Right renal cortex interstitium (tissue), 3 donors: Measurements from ENCODE around the gene BACE1-AS. TPM values are rescaled to one million over a fixed set of nuclear protein-coding genes. Genes with fewer than 3 reads are reported as not detected.

Source experiments
- DNase-seq, 3 donors: peaks; one replicate each; pipeline ENCODE4 v3.0.0-alpha.2; 2013; ENCODE audit warnings: low read depth in 3 of 3, low spot score in 2 of 3
- polyA plus RNA-seq, 3 donors: library from polyadenylated mRNA; unstranded; fragments of 120-200 nt; gene quantifications; one replicate each; pipeline ENCODE4 v1.2.1, GENCODE V29; 2013; ENCODE audit not compliant: insufficient read length in 3 of 3

Gene BACE1-AS
- polyA plus RNA-seq, 3 donors: 17.3 to 17.6 (median 17.5) TPM

DNA sequence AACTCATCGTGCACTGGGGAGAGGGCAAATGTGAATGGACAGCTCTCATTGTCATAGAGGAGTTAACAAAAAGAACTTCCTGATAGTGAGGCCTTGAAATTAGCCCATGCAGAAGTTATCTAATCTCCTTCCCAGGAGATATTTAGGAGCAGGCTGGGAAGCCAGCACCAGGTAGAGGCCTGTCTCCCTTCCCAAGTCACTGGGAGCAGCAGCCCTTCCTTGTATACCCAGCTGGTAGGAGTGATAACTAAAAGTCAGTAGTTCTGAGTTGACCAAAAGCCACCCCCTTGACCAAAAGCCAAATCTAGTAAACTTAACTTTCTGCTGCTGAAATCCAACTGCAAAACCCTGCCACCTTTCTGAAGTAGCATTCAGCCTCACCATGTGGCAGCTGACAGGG is 1.4 kb upstream of the BACE1-AS start:
- no peak for DNase-seq

DNA sequence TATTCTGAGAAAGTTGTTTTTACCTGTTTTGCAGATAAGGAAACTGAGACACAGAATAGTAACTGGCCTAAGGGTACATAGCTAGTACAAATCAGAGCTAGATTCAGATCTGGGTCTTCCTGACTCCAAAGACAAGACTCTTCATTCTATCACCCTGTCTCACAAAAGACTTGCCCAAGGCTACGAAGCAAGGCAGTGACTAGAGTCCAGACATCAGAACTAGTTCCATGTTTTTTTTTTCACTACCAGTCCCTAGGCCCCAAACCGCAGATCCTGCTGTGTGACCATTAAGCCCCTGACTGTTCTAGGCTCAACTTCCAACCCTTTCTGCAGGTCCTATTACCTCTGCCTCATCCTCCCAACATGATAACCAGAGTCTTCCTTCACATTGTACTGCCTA is 1.5 kb downstream of the BACE1-AS start:
- DNase-seq: no peak

DNA sequence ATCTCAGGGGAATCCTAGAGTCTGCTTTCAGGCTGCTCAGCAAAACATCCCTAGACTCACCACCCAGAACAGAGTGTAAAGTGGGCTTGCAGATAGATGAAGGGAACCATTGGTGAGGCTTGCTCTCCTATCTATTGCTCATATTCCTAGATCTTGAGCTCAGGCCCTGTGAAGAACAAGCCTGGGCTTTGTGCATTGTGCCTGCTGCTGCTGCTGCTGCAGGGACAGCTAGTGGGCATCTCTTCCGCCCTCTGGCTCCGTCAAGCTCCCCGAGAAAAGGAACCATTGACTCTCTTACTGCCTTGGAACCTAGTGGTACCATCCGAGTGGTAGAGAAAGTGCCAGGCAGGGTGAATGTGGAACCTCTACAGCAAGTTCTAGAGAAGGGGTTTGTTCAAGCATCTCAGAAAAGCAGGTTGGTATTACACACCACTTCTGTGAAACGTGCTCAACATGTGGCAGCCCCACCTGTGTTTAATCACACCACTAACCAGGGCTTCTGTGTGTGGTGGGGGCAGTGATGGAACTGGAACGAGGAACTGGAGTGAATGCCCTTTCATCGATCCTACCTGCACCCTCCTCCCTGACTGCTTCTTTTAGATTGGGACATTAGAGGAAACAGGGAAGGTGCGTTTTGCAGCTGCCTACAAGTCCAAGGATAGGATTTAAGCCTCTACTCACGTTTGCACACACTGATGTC is 4.4 kb downstream of the BACE1-AS start:
- no peak for DNase-seq

DNA sequence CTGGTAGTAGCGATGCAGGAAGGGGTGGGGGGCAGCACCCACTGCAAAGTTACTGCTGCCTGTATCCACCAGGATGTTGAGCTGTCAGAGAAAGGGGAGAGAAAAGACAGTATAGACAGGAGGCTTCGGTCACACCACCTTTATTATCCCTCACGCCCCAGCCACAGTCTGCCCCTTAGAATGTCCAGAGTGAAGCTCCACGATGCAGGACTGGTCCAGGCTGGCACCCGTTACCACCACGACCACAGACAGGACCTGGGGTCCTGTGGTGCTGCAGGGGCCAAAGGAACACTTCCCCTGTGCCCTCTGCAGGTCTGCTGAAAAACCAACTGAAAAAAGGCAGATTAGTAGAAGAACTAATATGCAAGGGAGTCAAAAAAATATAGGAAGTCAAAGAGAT is 5.7 kb downstream of the BACE1-AS start:
- DNase-seq: no peak

DNA sequence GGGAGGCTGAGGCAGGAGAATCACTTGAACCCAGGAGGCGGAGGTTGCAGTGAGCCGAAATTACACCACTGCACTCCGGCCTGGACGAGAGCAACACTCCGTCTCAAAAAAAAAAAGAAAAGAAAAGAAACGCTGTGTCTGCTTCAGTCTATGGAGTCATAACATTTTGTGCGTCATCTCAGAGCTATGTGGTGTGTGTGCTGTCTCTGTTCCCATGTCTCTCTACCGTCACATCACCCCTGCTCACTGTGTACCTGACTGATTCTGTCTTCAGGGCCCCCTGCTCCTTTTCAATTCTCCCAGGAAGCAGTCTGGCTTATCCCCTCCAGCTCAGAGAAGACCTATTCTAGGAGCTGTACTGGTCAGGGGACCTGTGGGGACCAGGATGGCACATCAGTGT is 7.0 kb downstream of the BACE1-AS start:
- no peak for DNase-seq

DNA sequence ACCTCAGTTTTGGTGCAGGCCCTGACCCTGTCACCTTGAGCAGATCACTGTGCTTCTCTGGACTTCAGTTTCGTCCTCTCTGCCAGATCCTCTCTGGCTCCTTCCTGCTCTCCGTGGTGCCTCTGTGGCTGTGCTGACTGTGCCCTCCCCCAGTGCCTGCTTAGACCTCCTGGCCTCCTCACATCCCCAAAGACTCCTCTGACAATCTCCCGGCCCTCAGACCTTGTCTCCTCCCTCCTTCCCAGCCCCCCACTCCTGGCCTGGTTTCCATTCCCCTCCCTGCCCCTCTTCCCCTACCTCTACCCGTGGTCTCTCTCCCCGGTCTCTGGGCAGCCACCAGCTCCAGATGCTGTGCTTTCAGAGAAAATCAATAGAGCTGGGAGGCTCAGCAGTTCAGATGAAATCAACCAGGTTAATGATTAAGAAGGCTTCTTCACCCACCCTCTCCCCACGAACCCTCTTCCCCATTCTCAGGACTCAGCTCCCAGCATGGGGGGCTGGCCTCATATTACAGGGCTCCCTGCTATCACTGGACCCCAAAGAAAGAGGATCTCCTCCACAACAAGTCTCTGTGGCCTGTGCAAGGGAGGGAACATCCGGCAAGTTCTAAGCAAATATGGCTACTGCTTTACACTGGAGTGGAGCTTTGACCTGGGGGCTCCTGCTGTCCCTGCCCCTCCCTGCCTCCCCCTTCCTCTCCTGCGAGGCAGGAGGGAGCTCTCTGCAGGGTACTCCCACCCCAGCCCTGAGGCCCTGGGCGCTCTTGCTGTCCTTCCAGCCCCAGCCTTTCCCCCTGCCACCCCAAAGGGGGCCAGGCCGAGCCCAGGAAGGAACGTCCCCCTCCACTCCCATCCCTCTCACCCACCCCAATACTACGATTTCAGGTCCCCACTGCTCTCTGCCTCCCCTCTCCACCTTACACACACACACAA is 8.5 kb downstream of the BACE1-AS start:
- DNase-seq: no peak

DNA sequence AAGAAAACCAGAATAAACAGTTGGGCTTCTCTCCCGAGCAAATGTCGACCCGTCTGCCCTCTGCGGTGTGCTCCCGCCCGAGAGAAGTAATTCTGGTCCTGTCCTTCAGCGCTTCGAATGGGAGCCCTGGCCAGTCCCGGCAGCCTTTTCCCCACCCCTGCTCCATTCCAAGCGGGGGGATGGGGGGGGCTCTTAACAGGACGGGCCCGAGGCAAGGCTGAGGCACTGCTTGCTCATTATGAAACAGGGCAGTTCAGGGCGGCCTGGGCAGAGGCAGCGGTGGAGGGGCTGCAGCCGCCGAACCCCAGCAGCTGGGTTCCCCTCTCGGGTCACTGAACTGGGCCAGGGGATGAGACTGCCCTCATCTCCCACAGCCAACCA is 9.1 kb downstream of the BACE1-AS start:
- peak in 1 of 3 donors; percentile 68 for DNase-seq

DNA sequence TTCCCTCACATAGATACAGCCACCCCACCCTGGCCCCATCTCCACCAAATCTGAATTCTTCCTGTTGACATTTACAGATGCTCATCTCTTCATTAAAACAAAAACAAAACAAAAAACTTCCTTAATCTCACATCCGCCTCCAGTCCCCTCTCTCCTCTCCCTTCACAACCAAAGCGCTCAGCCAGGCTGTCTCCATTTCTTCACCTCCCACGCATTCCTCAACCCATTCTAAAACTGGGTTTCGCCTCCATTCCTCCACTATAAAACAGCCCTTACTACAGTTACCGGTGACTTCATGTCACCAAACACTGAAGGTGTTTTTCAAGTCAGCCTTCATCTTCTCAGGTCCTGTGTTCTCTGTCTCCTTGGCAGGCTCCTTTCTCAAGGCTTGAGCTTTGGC is 9.6 kb downstream of the BACE1-AS start:
- DNase-seq: peak in 2 of 3 donors; percentile 40 to 41

DNA sequence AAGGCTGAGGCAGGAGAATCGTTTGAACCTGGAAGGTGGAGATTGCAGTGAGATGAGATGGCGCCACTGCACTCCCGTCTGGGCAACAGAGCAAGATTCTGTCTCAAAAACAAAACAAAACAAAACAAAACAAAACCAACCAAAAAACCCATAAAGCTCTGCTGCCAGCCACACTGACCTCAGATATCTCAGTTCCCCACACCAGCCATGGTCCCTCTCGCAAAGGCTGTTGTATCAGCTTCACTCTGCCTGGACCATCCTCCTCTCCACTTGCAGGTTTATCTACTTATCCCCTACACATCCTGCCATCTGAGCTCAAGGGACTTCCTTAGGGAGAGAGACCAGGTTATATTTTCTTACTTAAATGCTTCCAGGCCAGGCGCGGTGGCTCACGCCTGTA is 11.1 kb downstream of the BACE1-AS start:
- no peak for DNase-seq

DNA sequence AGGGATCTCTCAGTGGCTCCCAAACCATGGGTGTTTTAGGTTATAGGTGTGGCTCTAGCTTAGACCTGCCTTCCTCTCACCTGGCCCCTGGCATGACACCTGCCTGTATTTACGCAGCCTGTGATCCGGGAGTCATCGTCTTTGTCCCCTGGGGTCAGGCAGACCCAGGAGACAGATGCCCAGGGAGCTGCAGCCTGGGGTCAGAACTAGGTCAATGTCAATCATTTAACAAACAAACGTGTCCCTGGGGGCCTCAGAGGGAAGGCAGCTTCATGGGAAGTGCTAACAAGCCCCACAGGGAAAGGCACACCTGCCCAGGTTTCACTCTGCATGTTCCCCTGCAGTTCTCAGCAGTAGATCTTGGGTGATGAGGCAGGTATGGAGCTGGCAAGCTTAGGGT is 12.0 kb downstream of the BACE1-AS start:
- no peak for DNase-seq

DNA sequence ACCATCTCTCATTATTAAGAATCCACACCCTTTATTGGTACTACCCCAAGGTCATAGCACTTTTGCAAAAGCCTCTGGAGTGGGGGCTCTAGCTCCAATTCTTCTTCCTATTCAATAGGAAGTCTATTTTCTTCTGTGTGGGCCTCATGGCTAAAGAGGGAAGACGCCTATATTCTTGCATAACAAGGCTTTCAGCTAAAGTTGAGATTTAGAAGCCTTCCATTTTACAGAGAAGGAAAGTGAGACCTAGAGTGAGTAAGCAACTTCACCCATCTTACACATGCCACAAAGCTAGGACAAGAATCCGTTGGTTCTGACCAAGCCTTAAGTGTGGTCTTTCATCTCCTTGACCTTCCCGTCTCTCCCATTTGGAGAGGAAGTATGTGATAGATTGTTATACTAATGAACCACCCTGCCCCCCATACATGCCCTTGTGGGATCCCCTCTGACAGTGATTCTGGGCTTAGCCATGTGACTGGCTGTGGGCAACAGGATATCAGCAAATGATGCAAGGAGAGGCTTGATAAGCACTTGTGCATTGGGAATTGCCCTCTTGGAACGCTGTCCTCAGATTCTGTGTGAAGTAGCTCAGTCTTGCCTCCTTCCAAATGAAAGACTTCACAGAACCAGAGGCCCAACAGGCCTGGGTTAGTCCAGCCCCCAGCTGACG is 12.6 kb downstream of the BACE1-AS start:
- no peak for DNase-seq

DNA sequence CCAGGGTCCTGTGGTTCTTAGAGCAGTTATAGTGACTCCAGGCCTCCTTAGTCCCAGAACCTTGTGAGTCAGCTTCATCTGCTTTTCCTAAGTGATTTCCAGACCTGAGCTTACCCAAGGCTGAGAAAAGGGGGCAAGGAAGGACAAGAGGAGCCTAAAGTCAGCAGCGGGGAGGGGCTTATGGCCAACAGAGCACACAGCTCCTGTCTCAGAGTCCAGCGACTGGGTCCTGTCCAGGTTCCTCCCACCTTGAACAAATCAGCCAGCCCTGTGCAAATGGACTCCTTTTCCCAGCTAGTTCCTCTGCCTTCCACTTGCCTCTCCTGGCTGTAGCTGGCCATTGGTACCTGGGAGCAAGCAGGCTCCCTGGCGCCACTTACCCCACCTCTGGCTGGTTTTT is 14.0 kb downstream of the BACE1-AS start:
- no peak for DNase-seq

DNA sequence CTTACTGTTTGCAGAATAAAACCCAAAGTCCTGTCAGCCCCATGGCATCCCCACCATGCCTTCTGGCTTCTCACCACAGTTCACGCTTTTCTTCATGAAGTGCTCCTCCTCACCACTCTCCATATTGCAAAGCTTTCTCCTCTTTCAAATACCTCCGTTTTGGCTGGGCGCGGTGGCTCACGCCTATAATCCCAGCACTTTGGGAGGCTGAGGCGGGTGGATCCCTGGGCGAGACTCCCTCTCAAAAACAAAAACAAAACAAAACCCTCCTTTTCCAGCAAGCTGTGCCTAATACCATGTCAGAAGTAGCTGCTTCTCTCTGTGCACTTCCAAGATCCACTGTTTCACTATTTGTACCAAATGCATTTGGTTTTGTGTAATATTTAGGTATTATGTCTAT is 18.2 kb downstream of the BACE1-AS start:
- DNase-seq: no peak

DNA sequence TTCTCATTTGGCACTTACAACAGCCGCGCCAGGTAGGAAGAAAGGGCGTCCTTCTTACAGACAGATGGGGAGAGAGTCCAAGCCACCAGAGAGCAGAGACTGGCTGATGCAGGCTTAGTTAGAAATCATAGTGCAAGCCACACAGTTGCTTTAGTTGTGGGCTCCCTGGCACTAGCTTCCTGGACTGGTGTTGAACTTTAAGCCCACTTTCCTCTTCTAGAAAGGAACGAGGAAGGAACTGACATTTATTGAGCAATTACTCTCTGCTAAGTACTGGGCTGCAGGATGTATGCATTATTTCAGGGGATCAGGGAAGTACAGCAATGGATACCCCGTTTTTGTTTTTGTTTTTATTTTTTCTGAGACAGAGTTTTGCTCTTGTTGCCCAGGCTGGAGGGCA is 21.9 kb downstream of the BACE1-AS start:
- no peak for DNase-seq

DNA sequence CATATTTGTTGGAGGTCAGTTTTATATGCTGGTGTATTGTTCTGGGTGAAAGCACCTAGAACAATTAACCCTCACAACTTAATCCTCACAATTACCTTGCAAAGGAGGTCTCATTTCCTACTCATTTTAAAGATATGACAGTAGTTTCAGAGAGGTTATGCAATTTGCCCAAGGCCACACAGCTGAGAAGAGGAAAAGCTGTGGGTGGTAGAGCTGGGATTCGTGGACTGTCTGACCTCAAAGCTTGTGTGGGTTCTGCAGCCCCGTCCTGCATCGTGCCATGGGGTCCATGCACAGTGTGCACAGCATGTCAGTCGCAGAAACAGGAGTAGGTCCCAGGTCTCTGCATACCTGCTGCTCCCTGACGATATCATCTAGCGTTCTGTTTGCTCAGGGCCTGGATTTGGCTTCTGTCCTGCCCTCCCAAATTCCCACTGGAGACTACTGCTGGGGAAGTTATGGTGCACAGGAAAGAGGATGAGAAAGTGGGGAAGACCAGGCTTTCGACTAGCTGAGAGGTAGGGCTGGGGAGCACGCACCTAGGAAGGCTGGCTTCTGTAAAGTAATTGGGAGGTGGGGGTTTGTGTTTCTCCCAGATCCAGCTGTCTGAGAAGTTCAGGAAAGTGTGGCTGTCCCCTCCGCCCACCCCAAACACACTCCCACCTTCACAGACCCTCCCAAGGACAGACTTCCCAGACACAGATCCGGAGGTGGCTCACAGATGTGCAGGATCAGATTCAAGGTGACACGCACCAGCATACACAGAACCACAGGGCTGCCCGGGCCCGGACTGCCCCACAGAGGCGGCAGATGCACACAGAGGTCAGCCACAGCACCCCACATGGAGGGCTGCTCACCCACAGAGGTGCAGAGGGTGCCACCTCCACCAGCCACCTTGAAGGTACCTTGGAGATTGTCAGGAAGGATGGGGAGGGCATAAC is 23.0 kb downstream of the BACE1-AS start:
- DNase-seq: no peak

DNA sequence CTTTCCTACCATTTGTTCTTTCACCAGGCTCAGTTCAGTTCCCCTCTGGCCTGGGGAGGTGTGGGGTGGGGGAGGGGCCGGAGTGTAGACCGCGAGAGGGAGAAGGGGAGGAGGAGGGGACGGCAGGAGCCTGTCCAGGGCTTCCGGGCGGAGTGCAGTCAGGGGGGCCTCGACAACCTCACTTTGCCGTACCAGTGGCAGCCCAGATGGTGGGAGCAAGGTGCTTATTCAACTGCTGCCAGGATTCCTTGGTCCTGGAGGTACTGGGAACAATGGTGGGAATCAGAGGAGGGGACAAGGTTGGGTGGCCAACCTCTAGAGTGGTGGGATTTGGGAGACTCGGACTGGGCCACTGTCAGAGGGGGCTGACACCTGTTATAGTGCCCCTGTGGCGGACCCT is 23.7 kb downstream of the BACE1-AS start:
- DNase-seq: no peak

DNA sequence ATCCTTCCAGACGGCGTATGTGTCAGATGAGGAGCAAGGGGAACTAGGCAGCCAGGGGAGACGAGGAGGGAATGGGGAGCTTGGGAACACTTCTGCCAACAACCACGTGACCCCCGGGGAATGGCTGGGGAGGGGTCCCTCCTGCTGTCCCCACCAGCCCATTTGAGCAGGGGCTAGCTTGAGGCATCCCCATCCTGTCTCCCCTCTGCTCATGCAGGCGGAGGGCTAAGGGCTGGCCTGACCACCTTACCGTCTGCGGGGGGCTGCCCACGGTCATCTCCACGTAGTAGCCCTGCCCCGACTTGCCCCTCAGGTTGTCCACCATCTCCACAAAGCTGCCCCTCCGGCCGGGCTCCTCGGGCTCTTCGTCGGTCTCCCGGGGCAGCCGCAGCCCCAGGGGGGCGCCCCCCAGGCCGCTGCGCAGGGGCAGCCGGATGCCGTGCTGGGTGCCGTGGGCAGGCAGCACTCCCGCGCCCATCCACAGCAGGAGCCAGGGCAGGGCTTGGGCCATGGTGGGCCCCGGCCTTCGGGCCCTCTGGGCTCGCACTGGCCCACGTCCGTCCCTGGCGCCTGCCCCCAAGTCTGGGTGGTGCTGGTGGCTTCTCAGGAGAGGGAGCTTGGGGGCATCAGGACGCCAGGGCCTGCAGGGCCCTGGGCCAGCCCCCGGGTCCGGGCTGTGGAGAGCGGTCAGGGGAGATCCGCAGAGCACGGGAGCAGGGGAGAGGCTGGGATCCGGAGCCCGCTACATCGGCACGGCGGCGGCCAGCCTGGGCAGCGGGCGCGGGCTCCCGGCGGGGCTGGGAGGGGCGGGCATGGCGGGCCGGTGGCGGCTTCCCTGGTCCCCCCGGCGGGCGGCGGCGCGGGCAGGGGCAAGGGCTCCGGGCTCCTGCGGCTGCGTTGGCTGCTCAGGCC is 24.4 kb downstream of the BACE1-AS start:
- no peak for DNase-seq

DNA sequence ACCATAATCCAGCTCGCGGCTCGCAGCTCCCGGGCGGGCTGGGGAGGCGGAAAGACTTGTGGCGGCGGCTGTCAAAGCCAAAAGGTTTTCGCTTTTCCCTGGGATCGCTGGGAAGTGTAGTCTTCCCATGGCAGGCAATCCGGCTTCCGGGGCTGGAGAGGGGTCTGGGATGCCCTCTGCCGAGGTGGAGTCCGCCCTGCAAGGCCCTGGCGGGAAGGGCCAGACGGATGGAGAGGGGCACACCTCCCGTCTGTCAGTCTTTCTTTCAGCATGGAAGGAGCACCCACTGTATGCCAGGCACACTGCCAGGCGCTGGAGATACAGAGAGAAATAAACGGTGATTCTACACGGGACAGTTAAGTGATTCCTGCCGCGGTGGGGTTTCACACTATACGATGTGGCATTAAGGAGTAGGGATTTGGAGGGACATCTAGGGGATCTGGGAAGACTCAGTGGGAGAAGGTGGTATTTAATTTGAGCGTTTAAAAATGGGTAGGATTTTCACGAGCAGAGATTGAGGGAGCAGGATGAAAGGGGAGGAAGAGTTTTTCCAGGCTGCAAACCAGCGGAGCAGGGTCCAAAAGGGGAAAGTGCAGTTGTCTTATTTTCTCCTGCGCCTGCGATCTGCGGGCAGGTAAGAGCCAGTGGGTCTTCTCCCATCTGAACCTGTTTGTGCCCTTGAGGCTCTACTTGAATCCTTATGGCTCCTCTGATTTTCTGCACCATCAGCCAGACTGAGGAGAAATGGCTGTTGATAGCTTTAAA is 25.2 kb downstream of the BACE1-AS start, which contains the start of gene BACE1:
BACE1 (minus strand) TSS at position 60 of the 765 bp plus-strand sequence. CDS start 461 bp downstream, outside the sequence.
- peak; percentile 67 to 74 (median 71) for DNase-seq
